ENCODE data around the gene TRPM8. TPM values are rescaled to one million over a fixed set of nuclear protein-coding genes. Genes with fewer than 3 reads are reported as not detected.
"Not testable (repeated sequence)": the region's sequence is repeated elsewhere in the genome, so short reads cannot be mapped to it uniquely, and the experiment has no call there.

TRPM8 gene
- total RNA-seq, 2 donors from 2014 or later, result not detected

DNA sequence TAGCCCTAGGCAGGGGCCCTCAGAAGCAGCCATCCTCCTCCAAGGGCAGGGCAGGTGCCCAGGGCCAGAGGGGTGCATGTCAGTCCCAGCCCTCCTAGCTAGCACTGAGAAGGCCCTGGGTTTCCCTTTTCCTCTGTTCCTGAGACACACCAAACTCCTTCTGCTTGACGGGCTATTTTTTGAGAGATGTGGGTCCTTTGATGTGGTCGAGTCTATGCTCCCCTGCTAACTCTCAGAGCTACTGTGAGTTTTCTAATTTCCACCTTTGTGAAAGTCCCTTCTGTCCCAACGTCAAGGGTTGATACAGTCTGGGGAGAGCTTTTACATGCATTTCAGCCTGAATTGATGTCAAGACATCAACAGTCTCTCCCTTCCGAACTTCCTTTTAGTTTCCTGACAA lies 51.4 kb downstream of the TRPM8 start:
- peaks cover 1% of the 10 kb centered on the region for H3K27me3 Mint-ChIP-seq (ENCODE audit: insufficient read depth)
- TF ChIP-seq, protein P1, sequence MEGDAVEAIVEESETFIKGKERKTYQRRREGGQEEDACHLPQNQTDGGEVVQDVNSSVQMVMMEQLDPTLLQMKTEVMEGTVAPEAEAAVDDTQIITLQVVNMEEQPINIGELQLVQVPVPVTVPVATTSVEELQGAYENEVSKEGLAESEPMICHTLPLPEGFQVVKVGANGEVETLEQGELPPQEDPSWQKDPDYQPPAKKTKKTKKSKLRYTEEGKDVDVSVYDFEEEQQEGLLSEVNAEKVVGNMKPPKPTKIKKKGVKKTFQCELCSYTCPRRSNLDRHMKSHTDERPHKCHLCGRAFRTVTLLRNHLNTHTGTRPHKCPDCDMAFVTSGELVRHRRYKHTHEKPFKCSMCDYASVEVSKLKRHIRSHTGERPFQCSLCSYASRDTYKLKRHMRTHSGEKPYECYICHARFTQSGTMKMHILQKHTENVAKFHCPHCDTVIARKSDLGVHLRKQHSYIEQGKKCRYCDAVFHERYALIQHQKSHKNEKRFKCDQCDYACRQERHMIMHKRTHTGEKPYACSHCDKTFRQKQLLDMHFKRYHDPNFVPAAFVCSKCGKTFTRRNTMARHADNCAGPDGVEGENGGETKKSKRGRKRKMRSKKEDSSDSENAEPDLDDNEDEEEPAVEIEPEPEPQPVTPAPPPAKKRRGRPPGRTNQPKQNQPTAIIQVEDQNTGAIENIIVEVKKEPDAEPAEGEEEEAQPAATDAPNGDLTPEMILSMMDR (conservative IDR thresholded peaks at IDR 0.05), result no peak
- Histone ChIP-seq H3K4me3 (ENCODE audit: low read length) (no peak overlapping the region), H3K27ac (ENCODE audit: low read depth, low read length) (no peak overlapping the region), H3K9ac (ENCODE audit: extremely low read depth, low read length, poor library complexity, severe bottlenecking) (no peak overlapping the region), H3K27me3 (ENCODE audit: control insufficient read depth, insufficient read depth, low read length, poor library complexity, severe bottlenecking) (no peaks in the 10 kb centered on the region), H3K4me1 (ENCODE audit: control insufficient read depth, insufficient read depth, low read length) (no peaks in the 10 kb centered on the region), H3K36me3 (ENCODE audit: control insufficient read depth, insufficient read depth, low read length) (no peaks in the 10 kb centered on the region), H3K9me3 (ENCODE audit: control insufficient read depth, low read length) (no peaks in the 10 kb centered on the region)
- no peak overlapping the region for H3K4me3 Mint-ChIP-seq
- DNase-seq, result no peak
- H3K9me3 Mint-ChIP-seq, result peaks cover 16% of the 10 kb centered on the region
- H3K36me3 Mint-ChIP-seq (ENCODE audit: low read depth), result no peaks in the 10 kb centered on the region
- WGBS, 2 experiments (ENCODE audit: insufficient coverage in 1 of 2, insufficient read length in 1 of 2), result 85 to 88% methylated on average over 4 of the region's 4 CpGs
- no peaks in the 10 kb centered on the region for H3K4me1 Mint-ChIP-seq
- no peak overlapping the region for H3K27ac Mint-ChIP-seq

DNA sequence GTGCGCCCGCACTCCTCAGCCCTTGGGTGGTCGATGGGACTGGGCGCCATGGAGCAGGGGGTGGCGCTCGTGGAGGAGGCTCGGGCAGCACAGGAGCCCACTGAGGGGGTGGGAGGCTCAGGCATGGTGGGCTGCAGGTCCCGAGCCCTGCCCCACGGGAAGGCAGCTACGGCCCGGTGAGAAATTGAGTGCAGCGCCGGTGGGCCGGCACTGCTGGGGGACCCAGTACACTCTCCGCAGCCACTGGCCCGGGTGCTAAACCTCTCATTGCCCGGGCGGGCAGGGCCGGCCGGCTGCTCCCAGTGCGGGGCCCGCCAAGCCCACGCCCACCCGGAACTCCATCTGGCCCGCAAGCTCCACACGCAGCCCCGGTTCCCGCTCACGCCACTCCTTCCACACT lies 55.3 kb downstream of the TRPM8 start:
- H3K4me3 ChIP-seq (ENCODE audit: low read length); H3K36me3 ChIP-seq (ENCODE audit: control insufficient read depth, insufficient read depth, low read length); H3K4me3 Mint-ChIP-seq; H3K36me3 Mint-ChIP-seq (ENCODE audit: low read depth); H3K27ac Mint-ChIP-seq; H3K27ac ChIP-seq (ENCODE audit: low read depth, low read length); H3K4me1 Mint-ChIP-seq; H3K27me3 Mint-ChIP-seq (ENCODE audit: insufficient read depth); H3K27me3 ChIP-seq (ENCODE audit: control insufficient read depth, insufficient read depth, low read length, poor library complexity, severe bottlenecking); DNase-seq; H3K4me1 ChIP-seq (ENCODE audit: control insufficient read depth, insufficient read depth, low read length); H3K9me3 ChIP-seq (ENCODE audit: control insufficient read depth, low read length); H3K9ac ChIP-seq (ENCODE audit: extremely low read depth, low read length, poor library complexity, severe bottlenecking): not testable (repeated sequence)
- WGBS, 2 experiments (ENCODE audit: insufficient coverage in 1 of 2, insufficient read length in 1 of 2), result 95 to 98% methylated on average over 16 to 29 of the region's 29 CpGs
- peaks cover 16% of the 10 kb centered on the region for H3K9me3 Mint-ChIP-seq

DNA sequence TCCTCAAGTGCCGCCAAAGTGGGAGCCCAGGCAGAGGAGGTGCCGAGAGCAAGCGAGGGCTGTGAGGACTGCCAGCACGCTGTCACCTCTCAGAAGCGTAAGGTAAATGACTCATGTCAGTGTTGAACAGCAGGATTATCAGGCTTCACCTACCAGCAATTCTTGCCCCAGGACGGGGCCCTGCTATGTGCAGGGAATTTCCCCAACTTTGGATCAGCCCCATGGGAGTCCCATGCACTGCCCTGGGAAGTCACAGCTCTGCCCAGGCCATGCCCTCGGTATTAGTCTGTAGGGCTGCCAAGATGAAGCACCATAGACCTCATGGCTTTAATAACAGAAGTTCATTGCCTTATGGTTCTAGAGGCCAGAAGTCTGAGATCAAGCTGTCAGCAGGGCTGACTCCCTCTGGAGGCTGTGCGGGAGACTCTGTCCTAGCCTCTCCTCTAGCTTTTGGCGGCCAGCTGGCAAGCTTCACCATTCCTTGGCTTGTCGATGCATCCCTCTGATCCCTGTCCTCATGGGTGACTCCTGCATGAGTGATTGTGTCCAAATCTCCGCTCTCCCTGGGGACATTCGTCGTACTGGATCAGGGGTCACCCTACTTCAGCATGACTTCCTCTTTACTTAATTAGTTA lies 55.9 kb downstream of the TRPM8 start:
- H3K27ac Mint-ChIP-seq, result no peak overlapping the region

More for the DNA sequence above, 55.9 kb downstream of the TRPM8 start:
- Histone ChIP-seq H3K4me3 (ENCODE audit: low read length) (no peak overlapping the region), H3K27ac (ENCODE audit: low read depth, low read length) (no peak overlapping the region), H3K9me3 (ENCODE audit: control insufficient read depth, low read length) (no peaks in the 10 kb centered on the region), H3K4me1 (ENCODE audit: control insufficient read depth, insufficient read depth, low read length) (no peaks in the 10 kb centered on the region), H3K9ac (ENCODE audit: extremely low read depth, low read length, poor library complexity, severe bottlenecking) (no peak overlapping the region), H3K36me3 (ENCODE audit: control insufficient read depth, insufficient read depth, low read length) (no peaks in the 10 kb centered on the region), H3K27me3 (ENCODE audit: control insufficient read depth, insufficient read depth, low read length, poor library complexity, severe bottlenecking) (no peaks in the 10 kb centered on the region)
- TF ChIP-seq, protein P1 (conservative IDR thresholded peaks at IDR 0.05), result no peak
- Mint-ChIP-seq H3K4me3 (no peak overlapping the region), H3K36me3 (ENCODE audit: low read depth) (no peaks in the 10 kb centered on the region), H3K9me3 (peaks cover 16% of the 10 kb centered on the region), H3K27me3 (ENCODE audit: insufficient read depth) (peaks cover 1% of the 10 kb centered on the region), H3K4me1 (peaks cover 2% of the 10 kb centered on the region)
- 93 to 96% methylated on average over 13 of the region's 13 CpGs for WGBS, 2 experiments (ENCODE audit: insufficient coverage in 1 of 2, insufficient read length in 1 of 2)
- no peak for DNase-seq
